HG02642 (cell line): ENCODE data around the gene ZMIZ2.

Experiments used
- ATAC-seq: cut with Tn5 transposase; IDR thresholded peaks from one replicate; pipeline ENCODE4 v1.9.1; 2021; ENCODE audit warnings: mild to moderate bottlenecking; ENCODE audit not compliant: unreplicated experiment, poor library complexity

ZMIZ2 gene

DNA sequence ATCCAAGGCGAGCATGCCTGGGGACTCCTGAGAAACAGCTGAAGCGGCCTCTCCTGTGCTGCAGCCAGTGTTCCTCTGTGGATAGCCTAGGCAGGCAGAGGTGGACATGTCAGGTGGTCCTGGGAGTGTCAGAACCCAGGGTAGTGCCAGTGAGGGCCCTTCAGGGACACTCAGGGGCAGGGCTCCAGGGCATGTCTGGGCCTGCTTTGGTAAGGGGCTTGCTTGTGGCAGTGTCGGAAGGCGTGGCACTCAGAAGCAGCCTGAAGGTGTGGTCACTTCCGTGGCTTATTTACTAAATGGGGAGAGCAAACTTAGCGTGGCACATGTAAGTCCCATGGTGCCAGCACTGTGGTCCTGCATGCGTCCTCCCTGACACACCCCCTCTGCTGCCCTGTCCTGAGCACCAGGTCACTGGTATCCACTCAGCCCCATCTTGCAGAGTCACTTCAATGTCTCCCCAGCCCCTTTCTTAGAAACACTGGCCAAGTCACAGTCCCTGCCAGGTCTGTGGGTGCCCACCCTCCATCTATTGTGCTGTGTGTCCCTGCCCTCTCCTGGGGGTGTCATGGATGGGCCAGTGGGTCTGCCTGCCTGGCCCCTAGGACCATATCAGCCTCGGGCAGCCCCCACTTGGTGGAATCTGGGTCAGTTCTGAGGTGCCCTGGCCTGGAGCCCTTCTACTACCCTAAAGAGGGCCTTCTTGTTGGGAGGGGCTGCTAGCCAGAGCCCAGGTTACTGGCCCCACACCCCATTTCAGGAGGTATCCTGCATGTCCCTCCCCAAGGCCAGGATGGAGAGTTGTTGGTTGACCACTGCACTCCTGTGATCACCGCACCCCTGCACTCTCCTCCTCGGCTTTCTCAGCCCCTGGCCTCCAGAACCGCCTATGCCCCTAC is 6.4 kb downstream of the ZMIZ2 start:
- no peak for ATAC-seq

DNA sequence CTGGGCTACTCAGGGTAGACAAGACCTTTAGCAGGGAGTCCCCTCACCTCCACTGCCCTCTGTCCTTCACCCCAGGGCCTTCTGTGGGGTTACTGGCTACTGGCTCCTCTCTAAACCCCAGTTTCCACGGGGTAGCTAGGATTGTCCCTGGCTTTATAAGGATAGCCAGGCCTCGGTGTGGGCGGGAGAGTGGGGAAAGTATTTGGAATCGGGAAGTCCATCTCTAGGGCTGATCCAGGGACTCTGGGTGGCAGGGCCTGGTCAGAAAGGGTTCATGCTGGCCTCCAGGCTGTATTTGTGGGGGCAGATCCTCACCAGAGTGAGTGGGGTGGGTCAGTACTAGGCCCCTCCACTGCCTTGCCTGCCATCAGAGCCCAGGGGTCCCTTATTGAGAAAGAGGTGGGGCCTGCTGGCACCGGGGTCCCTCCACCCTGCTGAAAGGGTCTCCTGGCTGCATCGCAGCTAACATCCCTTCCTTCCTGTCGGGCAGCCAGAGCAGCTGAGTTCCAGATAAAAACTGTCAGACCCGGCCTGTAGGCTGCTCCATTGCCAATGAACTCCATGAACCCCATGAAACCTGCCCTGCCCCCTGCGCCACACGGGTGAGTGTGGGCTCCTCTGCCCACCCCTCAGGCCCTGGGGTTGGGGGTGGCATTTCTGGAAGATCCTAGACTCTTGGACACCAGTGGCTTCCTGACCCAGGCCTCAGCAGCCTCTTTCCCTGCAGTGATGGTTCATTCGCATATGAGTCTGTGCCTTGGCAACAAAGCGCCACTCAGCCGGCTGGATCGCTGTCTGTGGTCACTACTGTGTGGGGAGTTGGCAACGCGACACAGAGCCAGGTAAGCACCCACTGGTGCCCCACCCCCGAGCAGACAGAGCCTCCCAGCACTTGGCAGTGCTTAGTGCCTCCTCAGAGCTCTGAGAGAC is 7.3 kb downstream of the ZMIZ2 start:
- no peak for ATAC-seq

DNA sequence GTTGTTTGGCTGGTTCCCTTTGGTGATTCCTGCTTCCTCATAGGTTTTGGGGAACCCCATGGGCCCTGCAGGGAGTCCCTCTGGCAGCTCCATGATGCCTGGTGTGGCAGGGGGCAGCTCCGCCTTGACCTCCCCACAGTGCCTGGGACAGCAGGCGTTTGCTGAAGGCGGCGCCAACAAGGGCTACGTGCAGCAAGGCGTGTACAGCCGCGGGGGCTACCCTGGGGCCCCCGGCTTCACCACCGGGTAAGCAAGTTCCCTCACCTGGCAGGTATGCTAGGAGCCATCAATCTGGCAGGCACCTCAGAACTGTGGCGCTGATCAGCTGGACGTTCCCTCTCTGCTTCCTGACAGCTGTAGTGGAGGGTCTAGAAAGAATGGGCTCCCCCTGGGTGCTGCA is 8.3 kb downstream of the ZMIZ2 start:
- no peak for ATAC-seq

DNA sequence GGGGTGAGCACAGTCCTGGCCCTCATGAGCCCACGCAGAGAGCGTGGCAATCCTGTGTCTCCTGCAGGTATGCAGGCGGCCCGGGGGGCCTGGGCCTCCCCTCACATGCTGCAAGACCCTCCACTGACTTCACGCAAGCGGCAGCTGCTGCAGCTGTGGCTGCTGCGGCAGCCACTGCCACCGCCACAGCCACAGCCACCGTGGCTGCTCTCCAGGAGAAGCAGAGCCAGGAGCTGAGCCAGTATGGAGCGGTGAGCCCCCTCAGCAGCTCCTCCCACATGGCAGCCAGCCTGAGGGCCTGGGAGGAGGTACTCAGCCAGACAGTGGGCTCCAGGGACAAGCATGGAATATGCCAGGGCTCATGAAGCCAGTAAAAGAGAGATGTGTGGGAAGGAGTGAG is 8.7 kb downstream of the ZMIZ2 start:
- no peak for ATAC-seq

DNA sequence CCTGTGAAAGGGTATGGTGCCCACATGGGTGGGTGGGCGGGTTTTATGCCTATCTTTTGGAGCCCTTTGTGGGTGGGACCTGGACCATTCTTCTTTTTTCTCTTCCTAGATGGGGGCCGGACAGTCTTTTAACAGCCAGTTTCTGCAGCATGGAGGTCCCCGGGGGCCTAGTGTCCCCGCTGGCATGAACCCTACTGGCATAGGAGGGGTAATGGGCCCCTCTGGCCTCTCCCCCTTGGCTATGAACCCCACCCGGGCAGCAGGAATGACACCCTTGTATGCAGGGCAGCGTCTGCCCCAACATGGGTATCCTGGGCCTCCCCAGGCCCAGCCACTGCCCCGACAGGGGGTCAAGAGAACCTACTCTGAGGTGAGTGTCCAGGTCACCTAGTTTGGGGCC is 9.1 kb downstream of the ZMIZ2 start:
- no peak for ATAC-seq

DNA sequence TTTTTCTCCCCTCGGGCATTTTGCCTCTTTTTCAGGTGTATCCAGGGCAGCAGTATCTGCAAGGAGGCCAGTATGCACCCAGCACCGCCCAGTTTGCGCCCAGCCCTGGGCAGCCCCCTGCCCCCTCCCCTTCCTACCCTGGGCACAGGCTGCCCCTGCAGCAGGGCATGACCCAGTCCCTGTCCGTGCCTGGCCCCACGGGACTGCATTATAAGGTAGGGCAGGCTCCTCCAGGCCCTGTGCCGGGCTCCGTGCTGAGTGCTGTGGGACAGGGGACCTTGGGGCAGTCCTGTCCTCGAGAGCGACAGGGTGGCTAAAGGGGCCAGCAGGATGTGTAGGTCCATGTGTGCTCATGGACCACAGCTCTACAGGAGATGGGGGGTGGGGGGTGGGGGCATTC is 10.6 kb downstream of the ZMIZ2 start:
- no peak for ATAC-seq

DNA sequence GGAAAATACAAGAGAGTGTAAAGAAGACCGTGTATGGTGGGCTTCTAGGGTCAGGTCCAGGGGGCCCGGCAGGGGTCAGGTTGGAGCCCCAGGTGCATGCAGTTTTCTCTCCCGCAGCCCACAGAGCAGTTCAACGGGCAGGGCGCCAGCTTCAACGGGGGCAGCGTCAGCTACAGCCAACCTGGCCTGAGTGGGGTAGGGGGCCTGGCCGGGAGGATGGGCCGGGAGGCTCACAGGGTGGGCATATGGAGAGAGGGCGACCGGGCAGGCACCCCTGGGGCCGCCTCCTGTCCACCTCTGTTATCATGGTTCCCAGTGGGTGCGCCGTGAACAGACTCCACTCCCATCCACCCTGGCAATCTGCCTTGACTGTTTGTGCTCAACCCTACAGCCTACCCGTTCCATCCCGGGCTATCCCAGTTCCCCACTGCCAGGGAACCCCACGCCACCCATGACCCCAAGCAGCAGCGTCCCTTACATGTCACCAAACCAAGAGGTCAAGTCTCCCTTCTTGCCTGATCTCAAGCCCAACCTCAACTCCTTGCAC is 11.5 kb downstream of the ZMIZ2 start:
- ATAC-seq, result no peak

DNA sequence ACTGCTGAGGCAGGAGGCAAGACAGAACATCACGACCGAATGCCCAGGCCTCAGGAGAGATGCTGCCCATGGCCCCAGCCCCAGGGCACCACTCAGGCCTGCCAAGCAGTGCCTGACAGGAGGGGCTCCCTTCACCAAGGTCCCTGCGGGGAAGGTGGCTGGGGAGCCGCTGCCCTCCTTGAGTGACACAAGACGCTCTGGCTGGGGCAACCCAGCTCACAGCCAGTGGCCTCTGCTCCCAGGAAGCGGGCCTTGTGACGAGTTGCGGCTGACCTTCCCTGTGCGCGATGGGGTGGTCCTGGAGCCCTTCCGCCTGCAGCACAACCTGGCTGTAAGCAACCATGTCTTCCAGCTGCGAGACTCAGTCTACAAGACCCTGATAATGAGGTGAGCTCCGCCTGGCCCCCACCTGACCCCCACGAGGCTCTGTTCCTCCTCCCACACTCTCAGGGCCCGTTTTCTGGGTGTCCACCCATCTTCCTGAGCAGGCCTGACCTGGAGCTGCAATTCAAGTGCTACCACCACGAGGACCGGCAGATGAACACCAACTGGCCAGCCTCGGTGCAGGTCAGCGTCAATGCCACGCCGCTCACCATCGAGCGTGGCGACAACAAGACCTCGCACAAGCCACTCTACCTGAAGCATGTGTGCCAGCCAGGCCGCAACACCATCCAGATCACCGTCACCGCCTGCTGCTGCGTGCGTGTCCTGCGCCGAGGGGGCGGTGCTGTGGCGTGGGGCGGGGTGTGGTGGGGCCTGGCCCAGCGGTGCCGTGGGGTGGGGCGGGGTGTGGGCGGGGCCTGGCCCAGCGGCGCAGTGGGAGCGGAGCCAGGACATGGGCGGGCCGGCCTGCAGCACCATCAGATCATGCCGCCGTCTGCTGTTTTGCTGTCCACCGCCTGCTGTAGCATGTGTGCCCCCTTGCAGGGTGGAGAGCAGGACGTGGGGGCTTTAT is 12.8 kb downstream of the ZMIZ2 start:
- ATAC-seq, result no peak

DNA sequence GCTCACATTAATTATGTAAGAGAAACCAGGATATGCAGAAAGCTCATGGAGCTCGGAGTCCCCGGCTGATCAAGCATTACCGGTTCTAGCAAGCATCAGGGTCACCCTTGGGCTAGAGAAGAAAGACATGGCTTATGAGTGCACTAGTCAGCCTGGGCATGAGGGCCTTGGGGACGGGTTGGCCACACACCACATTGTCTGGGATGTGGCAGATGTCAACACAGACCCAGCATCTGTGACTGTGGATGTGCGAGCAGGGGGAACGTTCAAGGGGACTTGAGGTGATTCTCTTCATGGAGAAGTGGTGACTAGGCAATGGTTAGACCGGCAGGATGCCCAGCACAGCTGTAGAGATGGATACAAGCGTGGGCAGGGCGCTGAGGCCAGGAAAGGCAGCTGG is 13.7 kb downstream of the ZMIZ2 start:
- no peak for ATAC-seq

DNA sequence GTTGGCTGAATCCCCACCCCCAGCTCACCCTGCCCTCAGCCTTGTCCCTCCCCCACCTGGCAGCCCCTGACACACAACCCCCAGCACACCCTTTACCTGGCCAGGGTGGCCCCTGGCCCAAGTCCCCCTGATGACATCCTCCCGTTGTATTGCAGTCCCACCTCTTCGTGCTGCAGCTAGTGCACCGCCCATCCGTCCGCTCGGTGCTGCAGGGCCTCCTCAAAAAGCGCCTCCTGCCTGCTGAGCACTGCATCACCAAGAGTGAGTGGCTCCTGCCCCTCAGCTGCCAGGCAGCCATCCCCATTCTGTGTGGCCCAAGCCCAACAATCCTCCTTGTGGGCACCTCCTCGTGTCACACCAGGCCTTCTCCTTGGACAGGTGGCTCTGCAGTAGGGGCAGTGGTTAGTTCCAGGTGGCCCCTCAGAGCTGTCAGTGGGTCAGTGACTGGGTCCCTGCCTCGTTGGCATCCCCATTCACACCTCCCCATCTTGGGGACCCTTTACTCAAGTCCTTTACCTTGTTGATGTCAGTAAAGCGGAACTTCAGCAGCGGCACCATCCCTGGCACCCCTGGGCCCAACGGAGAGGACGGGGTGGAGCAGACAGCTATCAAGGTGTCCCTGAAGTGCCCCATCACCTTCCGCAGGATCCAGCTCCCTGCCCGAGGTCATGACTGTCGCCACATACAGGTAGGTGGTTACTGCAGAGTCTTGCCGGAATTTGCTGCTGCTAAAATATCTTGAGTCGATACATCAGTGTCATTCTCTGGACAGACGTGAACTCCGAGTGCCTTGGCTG is 14.3 kb downstream of the ZMIZ2 start:
- ATAC-seq, result no peak

DNA sequence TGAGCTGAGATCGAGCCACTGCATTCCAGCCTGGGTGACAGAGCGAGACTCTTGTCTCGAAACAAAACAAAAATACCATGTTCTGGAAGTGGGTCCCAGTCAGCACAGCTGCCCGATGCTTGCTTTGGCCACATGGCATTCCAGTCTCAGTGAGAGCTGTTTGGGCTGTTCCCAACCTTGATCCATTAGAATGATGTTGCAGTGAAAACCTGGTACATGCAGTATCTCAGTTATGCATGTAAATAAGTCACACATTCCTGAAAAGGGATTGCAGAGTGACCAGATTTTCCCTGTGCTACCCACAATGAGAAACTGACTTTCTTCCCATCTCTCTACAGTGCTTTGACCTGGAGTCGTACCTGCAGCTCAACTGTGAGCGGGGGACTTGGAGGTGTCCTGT is 15.4 kb downstream of the ZMIZ2 start:
- ATAC-seq, result no peak

DNA sequence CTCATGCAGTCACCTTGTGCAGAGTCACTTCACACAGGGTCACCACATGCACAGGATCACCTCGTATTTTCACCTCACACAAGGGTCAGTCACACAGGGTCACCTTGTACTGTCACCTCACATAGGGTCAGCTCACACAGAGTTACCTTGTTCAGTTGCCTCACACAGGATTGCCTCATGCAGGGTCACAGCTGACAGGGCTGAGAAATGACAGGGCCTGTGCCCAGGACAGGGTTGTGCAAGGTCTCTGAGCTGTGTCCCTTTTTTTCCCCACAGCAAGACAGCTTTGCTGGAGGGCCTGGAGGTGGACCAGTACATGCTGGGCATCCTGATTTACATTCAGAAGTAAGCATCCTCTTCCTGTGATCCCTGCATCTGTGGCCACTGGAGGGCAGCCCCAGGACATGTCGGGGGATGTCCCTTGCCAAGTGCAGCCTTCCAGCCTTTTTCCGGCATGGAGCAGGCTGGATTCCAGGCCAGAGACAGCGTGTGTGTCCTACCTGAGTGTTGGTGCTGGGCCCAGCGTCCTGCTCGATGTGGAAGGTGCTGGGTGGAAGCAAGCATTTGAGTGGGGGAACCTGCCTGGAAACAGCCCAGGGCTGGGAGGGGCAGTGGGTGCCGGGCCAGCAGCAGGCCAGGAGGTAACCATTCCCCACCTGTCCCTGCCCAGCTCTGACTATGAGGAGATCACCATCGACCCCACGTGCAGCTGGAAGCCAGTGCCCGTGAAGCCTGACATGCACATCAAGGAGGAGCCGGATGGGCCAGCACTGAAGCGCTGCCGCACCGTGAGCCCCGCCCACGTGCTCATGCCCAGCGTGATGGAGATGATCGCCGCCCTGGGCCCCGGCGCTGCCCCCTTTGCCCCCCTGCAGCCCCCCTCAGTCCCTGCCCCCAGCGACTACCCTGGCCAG is 16.3 kb downstream of the ZMIZ2 start:
- ATAC-seq, result no peak

DNA sequence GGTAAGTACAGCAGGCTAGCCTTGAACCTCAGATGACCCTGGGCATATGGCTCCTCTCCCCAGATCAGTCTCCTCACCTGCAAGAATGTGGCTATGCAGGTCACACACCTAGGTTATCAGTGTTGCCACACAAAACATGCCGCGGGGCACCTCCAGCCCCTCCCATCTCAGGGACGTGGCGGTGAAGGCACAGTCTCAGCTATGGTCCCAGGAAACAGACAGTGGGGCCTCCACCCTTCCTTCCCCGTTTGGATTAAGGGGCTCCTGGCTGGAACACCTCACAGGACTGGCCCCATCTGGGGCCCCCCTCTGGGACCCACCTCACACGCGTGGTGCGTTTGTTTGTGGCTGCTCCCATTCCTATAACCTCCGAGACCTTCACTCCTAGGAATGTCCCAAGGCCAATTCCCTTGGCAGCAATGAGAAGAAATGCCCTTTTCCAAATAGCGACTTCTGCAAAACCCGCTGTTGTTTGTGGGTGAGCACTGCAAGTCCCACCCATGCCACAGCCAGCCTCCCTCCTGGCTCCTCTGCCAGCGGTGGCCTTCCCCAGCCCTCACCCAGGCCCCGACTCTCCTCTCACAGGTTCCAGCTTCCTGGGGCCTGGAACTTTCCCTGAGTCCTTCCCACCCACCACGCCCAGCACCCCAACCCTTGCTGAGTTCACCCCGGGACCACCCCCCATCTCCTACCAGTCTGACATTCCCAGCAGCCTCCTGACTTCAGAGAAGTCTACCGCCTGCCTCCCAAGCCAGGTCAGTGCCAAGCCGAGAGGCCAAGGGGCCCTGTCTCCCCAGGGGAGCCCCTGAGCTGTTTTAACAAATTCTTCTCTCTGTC is 17.1 kb downstream of the ZMIZ2 start:
- no peak for ATAC-seq

DNA sequence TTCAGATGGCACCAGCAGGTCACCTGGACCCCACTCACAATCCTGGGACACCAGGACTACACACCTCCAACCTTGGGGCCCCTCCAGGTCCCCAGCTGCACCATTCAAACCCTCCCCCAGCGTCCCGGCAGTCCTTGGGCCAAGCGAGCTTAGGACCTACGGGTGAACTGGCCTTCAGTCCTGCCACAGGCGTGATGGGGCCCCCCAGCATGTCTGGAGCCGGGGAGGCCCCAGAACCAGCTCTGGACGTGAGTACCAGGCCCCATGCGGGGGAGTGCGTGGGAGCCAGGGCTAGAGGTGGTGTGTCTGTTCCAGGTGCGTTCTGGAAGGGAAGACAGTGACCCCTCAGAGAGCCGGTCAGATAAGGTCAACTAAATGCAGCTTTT is 17.8 kb downstream of the ZMIZ2 start:
- no peak for ATAC-seq

DNA sequence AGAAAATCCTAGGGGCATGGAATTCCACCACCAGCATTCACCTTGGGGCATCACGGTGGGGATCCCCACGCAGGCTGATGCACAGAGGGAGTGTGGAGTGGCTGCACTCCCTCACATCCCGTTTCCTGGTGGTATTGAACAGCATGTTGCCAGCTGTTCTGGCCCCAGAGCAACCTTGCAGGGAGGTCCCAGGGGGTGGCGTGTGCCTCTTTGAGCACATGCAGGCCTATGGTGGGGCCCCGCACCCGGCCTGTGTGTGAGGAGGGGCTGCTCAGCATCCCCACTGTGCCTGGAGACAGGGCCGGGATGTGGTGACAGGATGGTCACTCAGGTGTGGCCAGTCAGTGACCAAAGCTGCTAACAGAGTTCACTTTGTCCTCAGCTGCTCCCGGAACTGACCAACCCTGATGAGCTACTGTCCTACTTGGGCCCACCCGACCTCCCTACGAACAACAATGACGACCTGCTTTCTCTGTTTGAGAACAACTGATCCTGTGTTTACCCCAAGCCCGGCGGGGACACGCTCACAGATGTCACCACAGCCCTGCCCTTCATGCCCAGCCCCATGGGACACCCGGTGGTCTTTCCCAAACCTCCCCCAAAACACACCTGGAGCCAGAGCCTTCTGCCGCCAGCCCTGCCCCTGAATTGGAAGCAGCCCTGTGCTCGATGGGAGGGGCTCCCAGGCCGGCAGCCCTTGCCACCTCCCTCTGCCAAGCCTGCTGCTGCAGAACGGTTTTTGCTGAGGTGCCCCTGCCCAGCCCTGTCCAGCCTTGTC is 18.7 kb downstream of the ZMIZ2 start:
- ATAC-seq, result no peak

DNA sequence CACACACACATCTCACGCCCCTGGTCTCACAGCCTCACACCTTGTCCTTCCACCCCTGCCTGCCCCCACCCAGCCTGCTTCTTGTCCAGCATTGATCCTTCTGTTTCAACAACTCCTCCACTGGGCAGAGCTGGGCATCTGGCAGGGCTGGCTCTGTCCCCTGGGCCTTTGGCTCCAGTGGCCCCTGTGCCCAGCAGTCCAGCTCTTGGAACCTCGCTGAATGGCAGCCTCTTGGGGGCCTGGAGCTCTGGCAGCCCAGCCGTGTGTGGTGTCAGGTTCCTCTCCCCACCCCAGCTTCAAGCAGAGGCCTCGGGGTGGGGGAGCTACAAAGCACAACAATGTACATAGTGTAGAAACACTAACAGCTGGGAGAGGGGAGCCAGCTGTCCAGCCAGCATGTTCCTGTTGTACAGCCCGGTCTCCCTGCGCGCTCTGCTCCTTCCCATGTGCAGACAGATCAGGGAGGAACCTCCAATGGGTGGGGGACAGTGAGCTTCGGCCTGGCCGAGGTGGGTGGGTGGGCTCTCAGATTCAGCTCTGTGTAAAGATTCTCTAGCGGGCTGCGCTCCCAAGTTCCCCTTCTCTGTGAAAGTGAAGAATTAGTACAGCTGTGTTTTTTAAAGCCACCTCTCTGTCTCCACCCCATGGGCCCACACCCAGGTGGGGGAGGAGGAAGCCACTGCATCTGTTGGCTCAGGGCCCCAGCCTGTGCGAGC is 19.4 kb downstream of the ZMIZ2 start:
- ATAC-seq, result peak; percentile 65
